Esophagus muscularis mucosa (tissue), 4 donors: Measurements from ENCODE around the gene NCKAP5.

Source experiments
- EP300 ChIP-seq: sonication (generic); formaldehyde crosslinking; IDR thresholded peaks from one replicate; pipeline ENCODE4 v1.6.1; 2017; ENCODE audit warnings: antibody characterized with exemption
- POLR2A ChIP-seq: fragments of 450-650 bp; IDR thresholded peaks from one replicate; pipeline ENCODE4 v1.6.1; 2017; ENCODE audit warnings: antibody characterized with exemption, moderate library complexity, mild to moderate bottlenecking, low read depth
- POLR2AphosphoS5 ChIP-seq, 2 donors: sonication (generic); formaldehyde crosslinking; IDR thresholded peaks; one replicate each; pipeline ENCODE4 v1.6.1; 2017; ENCODE audit warnings: antibody characterized with exemption in 2 of 2
- TF ChIP-seq, protein P1 (sequence below), 3 experiments: fragments of 200-600 bp in 2 of 3; fragments of 450-650 bp in 1 of 3; sonication (generic) in 2 of 3; IDR thresholded peaks; one replicate each; pipeline ENCODE4 v1.5.1; 2017 to 2019; ENCODE audit warnings: antibody characterized with exemption in 3 of 3, mild to moderate bottlenecking in 2 of 3, moderate library complexity in 1 of 3

DNA sequence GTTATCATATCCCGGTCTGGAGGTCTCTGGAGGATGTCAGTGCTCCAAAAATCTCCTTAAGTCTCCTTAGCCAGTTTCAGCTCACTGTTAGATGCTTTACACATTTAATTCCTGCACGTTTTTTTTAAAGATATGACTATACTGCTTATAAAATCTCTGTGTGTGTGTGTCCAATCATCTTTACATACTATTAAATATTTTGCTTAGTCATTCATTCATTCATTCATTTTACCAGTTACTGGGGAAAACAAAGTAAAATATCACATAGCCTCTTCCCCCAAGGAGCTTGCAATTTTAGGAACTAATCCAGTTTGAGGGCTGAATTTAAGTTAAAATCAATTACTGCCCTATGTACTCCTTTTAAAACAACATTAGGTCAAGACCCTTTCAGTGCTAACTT is 605.1 kb downstream of the NCKAP5 start:
- TF ChIP-seq, protein P1, sequence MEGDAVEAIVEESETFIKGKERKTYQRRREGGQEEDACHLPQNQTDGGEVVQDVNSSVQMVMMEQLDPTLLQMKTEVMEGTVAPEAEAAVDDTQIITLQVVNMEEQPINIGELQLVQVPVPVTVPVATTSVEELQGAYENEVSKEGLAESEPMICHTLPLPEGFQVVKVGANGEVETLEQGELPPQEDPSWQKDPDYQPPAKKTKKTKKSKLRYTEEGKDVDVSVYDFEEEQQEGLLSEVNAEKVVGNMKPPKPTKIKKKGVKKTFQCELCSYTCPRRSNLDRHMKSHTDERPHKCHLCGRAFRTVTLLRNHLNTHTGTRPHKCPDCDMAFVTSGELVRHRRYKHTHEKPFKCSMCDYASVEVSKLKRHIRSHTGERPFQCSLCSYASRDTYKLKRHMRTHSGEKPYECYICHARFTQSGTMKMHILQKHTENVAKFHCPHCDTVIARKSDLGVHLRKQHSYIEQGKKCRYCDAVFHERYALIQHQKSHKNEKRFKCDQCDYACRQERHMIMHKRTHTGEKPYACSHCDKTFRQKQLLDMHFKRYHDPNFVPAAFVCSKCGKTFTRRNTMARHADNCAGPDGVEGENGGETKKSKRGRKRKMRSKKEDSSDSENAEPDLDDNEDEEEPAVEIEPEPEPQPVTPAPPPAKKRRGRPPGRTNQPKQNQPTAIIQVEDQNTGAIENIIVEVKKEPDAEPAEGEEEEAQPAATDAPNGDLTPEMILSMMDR (IDR thresholded peaks at IDR 0.05): no peak
- TF ChIP-seq POLR2A: no peak
- no peak for TF ChIP-seq POLR2AphosphoS5 (IDR thresholded peaks at IDR 0.05)
- no peak for TF ChIP-seq EP300
